MM.1S (cell line): ENCODE results near the gene KRTAP20-3.

Experiments used
- DNase-seq: peaks from one replicate; pipeline ENCODE4 v3.0.0-alpha.2; 2015
- H2AFZ ChIP-seq: fragments of 300-600 bp; sonication (generic); 2 replicates; pipeline ENCODE4 v1.6.0; 2016; ENCODE audit warnings: antibody characterized with exemption, low read length
- H3F3A ChIP-seq: fragments of 300-600 bp; sonication (generic); 2 replicates; pipeline ENCODE4 v1.6.1; 2016; ENCODE audit warnings: mild to moderate bottlenecking, antibody characterized with exemption, low read length, moderate library complexity, mixed read lengths; ENCODE audit not compliant: insufficient read depth
- H3K27ac ChIP-seq: fragments of 300-600 bp; sonication (generic); 2 replicates; pipeline ENCODE4 v1.5.1; 2016; ENCODE audit warnings: mild to moderate bottlenecking, low read length
- H3K27me3 ChIP-seq: fragments of 300-600 bp; sonication (generic); replicated peaks from 2 replicates; pipeline ENCODE4 v1.6.0; 2016; ENCODE audit warnings: low read length; ENCODE audit not compliant: insufficient read depth
- H3K36me3 ChIP-seq: fragments of 300-600 bp; sonication (generic); replicated peaks from 2 replicates; pipeline ENCODE4 v1.6.1; 2016; ENCODE audit warnings: mild to moderate bottlenecking, low read length, mixed read lengths; ENCODE audit not compliant: insufficient read depth
- H3K4me1 ChIP-seq: fragments of 300-600 bp; sonication (generic); 2 replicates; pipeline ENCODE4 v1.6.1; 2016; ENCODE audit warnings: low read length, mixed read lengths
- H3K4me2 ChIP-seq: fragments of 300-600 bp; sonication (generic); 2 replicates; pipeline ENCODE4 v1.6.0; 2016; ENCODE audit warnings: low read depth, low read length
- H3K4me3 ChIP-seq: fragments of 300-600 bp; sonication (generic); 2 replicates; pipeline ENCODE4 v1.5.1; 2016; ENCODE audit warnings: low read length, mixed read lengths
- H3K79me2 ChIP-seq: fragments of 300-600 bp; sonication (generic); 2 replicates; pipeline ENCODE4 v1.6.1; 2016; ENCODE audit warnings: mixed run types, low read length, mixed read lengths
- H3K9ac ChIP-seq: fragments of 300-600 bp; sonication (generic); 2 replicates; pipeline ENCODE4 v1.6.1; 2016; ENCODE audit warnings: low read length, mixed read lengths
- H3K9me2 ChIP-seq: fragments of 300-600 bp; sonication (generic); replicated peaks from 2 replicates; pipeline ENCODE4 v1.6.1; 2016; ENCODE audit warnings: mild to moderate bottlenecking, low read length, mixed read lengths; ENCODE audit not compliant: insufficient read depth
- H3K9me3 ChIP-seq: fragments of 300-600 bp; sonication (generic); replicated peaks from 2 replicates; pipeline ENCODE4 v1.6.1; 2016; ENCODE audit warnings: mild to moderate bottlenecking, low read length, mixed read lengths; ENCODE audit not compliant: insufficient read depth
- H4K20me1 ChIP-seq: fragments of 300-600 bp; sonication (generic); 2 replicates; pipeline ENCODE4 v1.6.1; 2016; ENCODE audit warnings: mild to moderate bottlenecking, low read length, moderate library complexity, mixed read lengths; ENCODE audit not compliant: insufficient read depth
- EZH2 ChIP-seq: fragments of 300-600 bp; sonication (generic); optimal IDR thresholded peaks from 2 replicates; pipeline ENCODE3; 2017; ENCODE audit warnings: low read depth, mild to moderate bottlenecking, antibody characterized with exemption, low read length, mixed read lengths
- EZH2phosphoT487 ChIP-seq: fragments of 300-600 bp; sonication (generic); IDR thresholded peaks from 2 replicates; pipeline ENCODE4 v1.6.1; 2018; ENCODE audit warnings: antibody characterized with exemption, low read length
- TF ChIP-seq, protein P1 (sequence below): fragments of 300-600 bp; sonication (generic); IDR thresholded peaks from 2 replicates; pipeline ENCODE4 v1.5.1; 2016; ENCODE audit warnings: antibody characterized with exemption, low read length, mixed read lengths

Gene KRTAP20-3

GRCh38 chr21:30680586-30680985, 37.9 kb downstream of the KRTAP20-3 start:
- H3K9ac ChIP-seq, result no peak overlapping the region
- H3K4me1 ChIP-seq, result no peaks in the 10 kb centered on the region

GRCh38 chr21:30684506-30684905, 41.8 kb downstream of the KRTAP20-3 start:
- no peaks in the 10 kb centered on the region for H3K9me2 ChIP-seq
- no peaks in the 10 kb centered on the region for H3K4me1 ChIP-seq
- no peak overlapping the region for H3K9ac ChIP-seq
- no peak overlapping the region for H3K4me3 ChIP-seq
- H3F3A ChIP-seq, result no peaks in the 10 kb centered on the region
- no peaks in the 10 kb centered on the region for H3K9me3 ChIP-seq
- no peak overlapping the region for H3K4me2 ChIP-seq
- TF ChIP-seq EZH2phosphoT487 (no peak), EZH2 (no peak)
- TF ChIP-seq, protein P1, sequence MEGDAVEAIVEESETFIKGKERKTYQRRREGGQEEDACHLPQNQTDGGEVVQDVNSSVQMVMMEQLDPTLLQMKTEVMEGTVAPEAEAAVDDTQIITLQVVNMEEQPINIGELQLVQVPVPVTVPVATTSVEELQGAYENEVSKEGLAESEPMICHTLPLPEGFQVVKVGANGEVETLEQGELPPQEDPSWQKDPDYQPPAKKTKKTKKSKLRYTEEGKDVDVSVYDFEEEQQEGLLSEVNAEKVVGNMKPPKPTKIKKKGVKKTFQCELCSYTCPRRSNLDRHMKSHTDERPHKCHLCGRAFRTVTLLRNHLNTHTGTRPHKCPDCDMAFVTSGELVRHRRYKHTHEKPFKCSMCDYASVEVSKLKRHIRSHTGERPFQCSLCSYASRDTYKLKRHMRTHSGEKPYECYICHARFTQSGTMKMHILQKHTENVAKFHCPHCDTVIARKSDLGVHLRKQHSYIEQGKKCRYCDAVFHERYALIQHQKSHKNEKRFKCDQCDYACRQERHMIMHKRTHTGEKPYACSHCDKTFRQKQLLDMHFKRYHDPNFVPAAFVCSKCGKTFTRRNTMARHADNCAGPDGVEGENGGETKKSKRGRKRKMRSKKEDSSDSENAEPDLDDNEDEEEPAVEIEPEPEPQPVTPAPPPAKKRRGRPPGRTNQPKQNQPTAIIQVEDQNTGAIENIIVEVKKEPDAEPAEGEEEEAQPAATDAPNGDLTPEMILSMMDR, result no peak
- H3K36me3 ChIP-seq, result no peaks in the 10 kb centered on the region
- DNase-seq, result no peak
- no peaks in the 10 kb centered on the region for H3K79me2 ChIP-seq
- no peaks in the 10 kb centered on the region for H4K20me1 ChIP-seq
- H2AFZ ChIP-seq, result no peak overlapping the region
- no peak overlapping the region for H3K27ac ChIP-seq
- no peaks in the 10 kb centered on the region for H3K27me3 ChIP-seq

More at GRCh38 chr21:30680586-30680985, 37.9 kb downstream of the KRTAP20-3 start:
- H3K27me3 ChIP-seq, result no peaks in the 10 kb centered on the region
- H3K9me2 ChIP-seq, result no peaks in the 10 kb centered on the region
- TF ChIP-seq EZH2 (no peak), EZH2phosphoT487 (no peak)
- TF ChIP-seq, protein P1, result no peak
- H3K4me2 ChIP-seq, result no peak overlapping the region
- H3K9me3 ChIP-seq, result no peaks in the 10 kb centered on the region
- H2AFZ ChIP-seq, result no peak overlapping the region
- no peaks in the 10 kb centered on the region for H3K79me2 ChIP-seq
- H4K20me1 ChIP-seq, result no peaks in the 10 kb centered on the region
- H3K27ac ChIP-seq, result no peak overlapping the region
- no peaks in the 10 kb centered on the region for H3K36me3 ChIP-seq
- H3K4me3 ChIP-seq, result no peak overlapping the region
- no peaks in the 10 kb centered on the region for H3F3A ChIP-seq
- DNase-seq, result no peak

GRCh38 chr21:30689822-30690221, 47.2 kb downstream of the KRTAP20-3 start:
- Histone ChIP-seq H3K4me1 (no peaks in the 10 kb centered on the region), H2AFZ (no peak overlapping the region)
- no peak for TF ChIP-seq EZH2phosphoT487
- TF ChIP-seq, protein P1, result no peak
- TF ChIP-seq EZH2, result no peak

More at GRCh38 chr21:30689822-30690221, 47.2 kb downstream of the KRTAP20-3 start:
- Histone ChIP-seq H3K9ac (no peak overlapping the region), H3K27me3 (no peaks in the 10 kb centered on the region), H3K4me2 (no peak overlapping the region), H3K9me3 (no peaks in the 10 kb centered on the region), H3K9me2 (no peaks in the 10 kb centered on the region), H3K27ac (no peak overlapping the region), H3K4me3 (no peak overlapping the region), H4K20me1 (no peaks in the 10 kb centered on the region), H3F3A (no peaks in the 10 kb centered on the region), H3K36me3 (no peaks in the 10 kb centered on the region), H3K79me2 (no peaks in the 10 kb centered on the region)
- DNase-seq, result no peak
